Cardiac muscle cell (in vitro differentiated cells and primary cell): ENCODE results near the gene KYNU. TPM values are rescaled to one million over a fixed set of nuclear protein-coding genes. Genes with fewer than 3 reads are reported as not detected.
A peak's percentile ranks its signal among the peaks of the same experiment; 100 is the strongest.

Experiments used
- DNase-seq, 2 donors: peaks; one replicate each; pipeline versions ENCODE4 v3.0.0 to v3.0.0-alpha.2; 2010 to 2017; ENCODE audit warnings: low read depth in 1 of 2, low spot score in 1 of 2
- H3K27ac ChIP-seq: fragments of 200-600 bp; sonication (generic); 2 replicates; pipeline ENCODE4 v1.5.1; 2016
- H3K27me3 ChIP-seq: fragments of 200-600 bp; sonication (generic); 2 replicates; pipeline ENCODE4 v1.6.0; 2016; ENCODE audit warnings: control low read depth
- H3K36me3 ChIP-seq: fragments of 200-600 bp; sonication (generic); 2 replicates; pipeline ENCODE4 v1.5.1; 2016; ENCODE audit warnings: control low read depth
- H3K4me1 ChIP-seq: fragments of 200-600 bp; sonication (generic); 2 replicates; pipeline ENCODE4 v1.8.1; 2017; ENCODE audit warnings: low read depth, mild to moderate bottlenecking, mixed run types
- H3K4me3 ChIP-seq: fragments of 200-600 bp; sonication (generic); 2 replicates; pipeline ENCODE4 v1.5.1; 2016; ENCODE audit warnings: mild to moderate bottlenecking
- H3K9me3 ChIP-seq: fragments of 200-600 bp; sonication (generic); 2 replicates; pipeline ENCODE4 v1.5.1; 2017; ENCODE audit warnings: low read depth, mild to moderate bottlenecking, control low read depth
- CTCF ChIP-seq: IDR thresholded peaks from 2 replicates; pipeline ENCODE4 v1.5.1; 2012; ENCODE audit warnings: low read depth, mild to moderate bottlenecking, low read length
- polyA plus RNA-seq: library from polyadenylated mRNA; unstranded; fragments of >200 nt; fragmentation: Nextera tagmentation; extraction: Ambion mirVana; gene quantifications from 2 replicates; pipeline ENCODE4 v1.2.1, GENCODE V29; 2016
- total RNA-seq: library from RNA; depleted of rRNA; stranded (reverse); fragments of >200 nt; gene quantifications from 2 replicates; pipeline ENCODE4 v1.2.3, GENCODE V29; 2016

Gene KYNU
- total RNA-seq (0.21 and 0.24 TPM in 2 replicates), polyA plus RNA-seq (0.12 and 0.75 TPM in 2 replicates)

- Histone ChIP-seq H3K27me3 (no peaks in the 10 kb centered on the region), H3K36me3 (no peaks in the 10 kb centered on the region), H3K4me3 (no peak within 1 kb of the TSS), H3K4me1 (no peaks in the 10 kb centered on the region), H3K27ac (no peak within 1 kb of the TSS), H3K9me3 (no peaks in the 10 kb centered on the region)
- no peak for TF ChIP-seq CTCF
- DNase-seq, result peak in 1 of 2 donors; percentile 30
These were observed at the start of gene KYNU for GRCh38 chr2:142877216-142877838. TSS of gene KYNU (plus strand) at chr2:142877664. CDS start at chr2:142885368, 7,704 bp downstream.

GRCh38 chr2:142834021-142834420 lies 43.4 kb upstream of the KYNU start:
- H3K27me3 ChIP-seq, result no peaks in the 10 kb centered on the region
- H3K9me3 ChIP-seq, result no peaks in the 10 kb centered on the region
- no peak overlapping the region for H3K27ac ChIP-seq
- no peak for TF ChIP-seq CTCF
- no peaks in the 10 kb centered on the region for H3K36me3 ChIP-seq
- H3K4me1 ChIP-seq, result no peaks in the 10 kb centered on the region
- DNase-seq, result peak in 1 of 2 donors; percentile 57
- no peak overlapping the region for H3K4me3 ChIP-seq

GRCh38 chr2:142840436-142840835 lies 37.0 kb upstream of the KYNU start:
- TF ChIP-seq CTCF, result no peak
- no peaks in the 10 kb centered on the region for H3K9me3 ChIP-seq
- no peaks in the 10 kb centered on the region for H3K4me1 ChIP-seq

GRCh38 chr2:142841788-142842187 lies 35.7 kb upstream of the KYNU start:
- TF ChIP-seq CTCF, result no peak
- Histone ChIP-seq H3K27ac (no peak overlapping the region), H3K36me3 (no peaks in the 10 kb centered on the region), H3K27me3 (no peaks in the 10 kb centered on the region), H3K9me3 (no peaks in the 10 kb centered on the region), H3K4me1 (no peaks in the 10 kb centered on the region), H3K4me3 (no peak overlapping the region)
- no peak for DNase-seq

More at GRCh38 chr2:142840436-142840835, 37.0 kb upstream of the KYNU start:
- H3K36me3 ChIP-seq, result no peaks in the 10 kb centered on the region
- H3K27me3 ChIP-seq, result no peaks in the 10 kb centered on the region
- H3K27ac ChIP-seq, result no peak overlapping the region
- DNase-seq, result no peak
- no peak overlapping the region for H3K4me3 ChIP-seq

GRCh38 chr2:142842369-142842768 lies 35.1 kb upstream of the KYNU start:
- Histone ChIP-seq H3K4me3 (no peak overlapping the region), H3K9me3 (no peaks in the 10 kb centered on the region), H3K27ac (no peak overlapping the region), H3K36me3 (no peaks in the 10 kb centered on the region), H3K4me1 (no peaks in the 10 kb centered on the region), H3K27me3 (no peaks in the 10 kb centered on the region)
- no peak for TF ChIP-seq CTCF
- no peak for DNase-seq
